ENCODE measurements around the gene ETFA. TPM values are rescaled to one million over a fixed set of nuclear protein-coding genes. Genes with fewer than 3 reads are reported as not detected.
A peak's percentile ranks its signal among the peaks of the same experiment; 100 is the strongest.
"Not testable (repeated sequence)": the region's sequence is repeated elsewhere in the genome, so short reads cannot be mapped to it uniquely, and the experiment has no call there.

ETFA gene
- total RNA-seq, 1 experiment from 2014 or later, result 147 TPM

DNA sequence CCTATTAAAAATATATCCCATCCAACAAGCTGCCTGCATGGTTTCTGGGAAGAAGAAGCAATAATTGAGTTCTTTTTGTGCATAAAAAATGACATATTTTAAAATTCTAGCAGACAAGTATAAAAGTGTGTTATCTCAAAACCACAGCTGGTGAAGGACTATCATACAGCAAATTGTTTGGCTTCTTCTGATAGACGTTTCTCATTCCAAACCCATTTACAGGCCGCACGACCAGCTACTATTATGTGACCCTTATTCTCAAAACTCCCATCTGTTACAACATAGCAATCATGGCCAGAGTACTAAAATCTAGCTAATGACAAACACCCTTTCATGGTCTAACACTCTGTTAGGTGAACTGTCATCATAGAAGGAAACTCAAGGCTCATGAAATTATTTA is 21.7 kb downstream of the ETFA start:
- no peaks in the 10 kb centered on the region for H3K27me3 ChIP-seq (ENCODE audit: control insufficient read depth, insufficient read depth, low read length)
- no peaks in the 10 kb centered on the region; the same call in none of the 2 replicates for H3K36me3 ChIP-seq (replicated peaks; ENCODE audit: control insufficient read depth, insufficient read depth, low read length)
- DNase-seq, result no peak
- no peak overlapping the region for H3K4me3 ChIP-seq (ENCODE audit: insufficient read depth, low read depth, low read length)

DNA sequence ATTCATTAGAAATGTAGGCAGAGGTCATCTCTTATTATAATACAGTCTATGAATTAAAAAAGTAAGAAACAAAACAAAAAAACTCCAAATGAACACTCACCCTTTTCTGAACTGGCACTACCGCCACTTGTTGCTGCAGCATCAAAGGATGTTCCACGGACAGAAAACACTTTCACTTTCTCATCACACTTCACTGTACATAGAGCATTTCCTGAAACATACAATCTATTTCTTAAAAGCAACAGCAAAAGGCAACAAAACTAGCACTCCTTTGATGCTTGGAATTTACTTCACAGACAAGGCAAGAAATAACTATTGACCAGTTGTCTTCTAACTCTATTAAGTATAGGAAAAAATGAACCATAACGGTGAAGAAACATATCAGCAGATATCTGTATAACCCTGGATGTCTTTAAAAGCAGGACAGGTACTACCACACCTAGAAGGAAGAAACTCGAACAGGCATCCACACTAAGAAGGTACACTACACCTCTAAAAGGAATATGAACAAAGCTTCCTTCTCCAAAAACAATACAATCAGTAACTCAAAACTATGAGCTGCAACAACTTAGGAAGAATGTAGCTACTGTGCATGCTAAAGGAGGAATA is 24.9 kb downstream of the ETFA start:
- no peak for DNase-seq
- Histone ChIP-seq H3K36me3 (replicated peaks; ENCODE audit: control insufficient read depth, insufficient read depth, low read length) (no peaks in the 10 kb centered on the region; the same call in none of the 2 replicates), H3K4me3 (ENCODE audit: insufficient read depth, low read depth, low read length) (no peak overlapping the region), H3K27me3 (ENCODE audit: control insufficient read depth, insufficient read depth, low read length) (no peaks in the 10 kb centered on the region)

DNA sequence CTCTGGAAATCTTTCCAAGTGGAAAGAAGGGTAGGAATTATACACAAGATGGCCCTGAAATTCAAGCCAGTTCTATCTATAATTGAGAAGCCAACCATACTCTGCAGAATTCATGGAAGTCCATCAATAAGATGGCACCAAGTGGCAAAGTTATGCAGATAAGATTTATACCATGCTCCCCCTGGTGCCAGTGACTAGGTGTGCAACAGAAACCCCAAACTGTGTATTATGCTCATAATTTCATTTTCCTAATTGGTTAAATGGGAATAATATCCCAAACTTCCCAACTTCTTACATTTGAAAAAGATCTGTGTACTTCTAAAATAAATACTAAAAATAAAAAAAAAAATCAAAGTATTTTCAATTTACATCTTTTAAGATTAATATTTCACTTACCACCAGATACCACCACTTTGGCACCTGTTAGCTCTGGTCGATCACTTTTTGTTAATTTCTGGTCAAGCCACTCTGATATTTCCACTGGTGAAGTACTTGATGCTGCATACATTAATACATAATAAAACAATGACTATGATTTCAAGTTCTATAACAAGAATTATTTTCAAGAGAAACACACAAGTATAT is 25.9 kb downstream of the ETFA start:
- DNase-seq, result no peak
- Histone ChIP-seq H3K36me3 (replicated peaks; ENCODE audit: control insufficient read depth, insufficient read depth, low read length) (no peaks in the 10 kb centered on the region; the same call in none of the 2 replicates), H3K4me3 (ENCODE audit: insufficient read depth, low read depth, low read length) (no peak overlapping the region), H3K27me3 (ENCODE audit: control insufficient read depth, insufficient read depth, low read length) (no peaks in the 10 kb centered on the region)

DNA sequence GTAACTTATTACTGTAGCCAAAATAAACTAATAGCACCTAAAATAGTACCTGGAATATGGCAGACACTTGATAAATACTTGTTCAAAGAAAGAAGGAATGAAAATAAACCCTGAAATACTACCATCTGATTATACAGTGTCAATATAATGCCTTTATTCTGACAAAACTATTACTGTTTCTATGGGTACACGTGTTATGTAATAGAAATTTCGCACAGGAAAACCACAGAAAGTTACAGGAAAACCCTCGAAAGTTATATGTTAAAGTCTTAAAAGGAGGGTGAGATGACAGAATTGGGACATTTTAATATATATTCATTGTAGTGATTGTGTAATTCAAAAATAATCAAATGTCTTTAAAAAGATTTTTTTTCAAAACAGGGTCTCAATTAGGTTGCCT is 28.8 kb downstream of the ETFA start:
- no peak for DNase-seq
- H3K27me3 ChIP-seq (ENCODE audit: control insufficient read depth, insufficient read depth, low read length), result no peaks in the 10 kb centered on the region
- H3K36me3 ChIP-seq (replicated peaks; ENCODE audit: control insufficient read depth, insufficient read depth, low read length), result no peaks in the 10 kb centered on the region; the same call in none of the 2 replicates
- no peak overlapping the region for H3K4me3 ChIP-seq (ENCODE audit: insufficient read depth, low read depth, low read length)

DNA sequence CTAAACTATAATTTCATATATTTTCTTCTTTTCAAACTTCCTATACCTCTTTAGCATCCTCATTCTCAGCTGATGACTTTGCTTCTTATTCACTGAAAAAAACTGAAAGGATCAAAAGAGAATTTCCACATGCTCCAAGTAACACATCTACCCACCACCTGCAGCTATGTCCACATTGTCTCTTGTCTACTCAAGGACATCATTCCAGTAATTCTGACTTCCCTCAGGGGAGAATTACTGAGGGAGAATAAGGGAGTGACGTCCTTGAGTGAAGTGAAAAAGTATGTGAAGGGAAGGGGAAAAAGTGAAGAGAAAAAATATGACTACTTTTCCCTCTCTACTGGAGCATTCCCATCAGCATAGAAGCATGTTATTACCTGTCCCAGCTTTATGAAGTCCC is 32.6 kb downstream of the ETFA start:
- Histone ChIP-seq H3K36me3 (replicated peaks; ENCODE audit: control insufficient read depth, insufficient read depth, low read length) (no peaks in the 10 kb centered on the region; the same call in 1 of the 2 replicates), H3K4me3 (ENCODE audit: insufficient read depth, low read depth, low read length) (no peak overlapping the region), H3K27me3 (ENCODE audit: control insufficient read depth, insufficient read depth, low read length) (no peaks in the 10 kb centered on the region)
- DNase-seq, result no peak

DNA sequence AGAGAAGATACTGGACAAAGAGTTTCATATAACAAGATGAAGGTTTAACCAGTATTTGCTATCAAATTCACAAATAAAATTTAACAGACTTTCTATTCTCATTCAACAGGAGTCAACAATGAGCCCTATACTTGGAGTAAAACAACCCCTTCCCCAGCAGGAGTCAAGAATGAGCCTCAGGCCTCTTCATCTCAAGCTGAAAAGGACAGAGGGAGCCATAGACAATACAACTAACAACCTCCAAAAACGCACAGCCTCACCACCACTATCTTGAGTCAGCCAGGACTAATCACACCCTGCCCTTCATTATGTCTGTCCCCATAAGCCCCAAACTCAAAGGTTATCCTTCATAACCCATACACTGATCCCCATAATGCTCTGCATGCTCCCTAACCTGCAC is 36.4 kb downstream of the ETFA start:
- no peaks in the 10 kb centered on the region for H3K27me3 ChIP-seq (ENCODE audit: control insufficient read depth, insufficient read depth, low read length)
- H3K36me3 ChIP-seq (replicated peaks; ENCODE audit: control insufficient read depth, insufficient read depth, low read length), result no peaks in the 10 kb centered on the region; the same call in 1 of the 2 replicates
- H3K4me3 ChIP-seq (ENCODE audit: insufficient read depth, low read depth, low read length), result no peak overlapping the region
- DNase-seq, result no peak

DNA sequence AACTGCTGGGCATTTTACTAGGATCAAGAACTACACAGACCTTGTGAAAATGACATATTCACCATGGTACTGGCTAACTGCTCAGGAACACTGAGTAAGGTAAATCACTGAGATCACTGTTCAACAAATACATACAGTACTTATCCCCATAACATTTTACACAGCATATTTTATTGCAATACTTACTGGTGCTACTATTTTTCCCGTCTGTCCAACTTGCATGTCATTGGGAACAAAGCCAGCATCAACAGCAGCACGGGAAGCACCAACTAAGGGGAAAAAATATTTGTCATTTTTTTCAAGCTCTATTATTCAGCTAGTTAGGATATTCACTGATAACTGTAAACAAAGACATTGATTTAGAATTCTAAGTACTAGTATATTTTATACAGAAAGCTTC is 37.0 kb downstream of the ETFA start:
- Histone ChIP-seq H3K36me3 (replicated peaks; ENCODE audit: control insufficient read depth, insufficient read depth, low read length) (no peaks in the 10 kb centered on the region; the same call in 1 of the 2 replicates), H3K27me3 (ENCODE audit: control insufficient read depth, insufficient read depth, low read length) (no peaks in the 10 kb centered on the region), H3K4me3 (ENCODE audit: insufficient read depth, low read depth, low read length) (no peak overlapping the region)
- no peak for DNase-seq

DNA sequence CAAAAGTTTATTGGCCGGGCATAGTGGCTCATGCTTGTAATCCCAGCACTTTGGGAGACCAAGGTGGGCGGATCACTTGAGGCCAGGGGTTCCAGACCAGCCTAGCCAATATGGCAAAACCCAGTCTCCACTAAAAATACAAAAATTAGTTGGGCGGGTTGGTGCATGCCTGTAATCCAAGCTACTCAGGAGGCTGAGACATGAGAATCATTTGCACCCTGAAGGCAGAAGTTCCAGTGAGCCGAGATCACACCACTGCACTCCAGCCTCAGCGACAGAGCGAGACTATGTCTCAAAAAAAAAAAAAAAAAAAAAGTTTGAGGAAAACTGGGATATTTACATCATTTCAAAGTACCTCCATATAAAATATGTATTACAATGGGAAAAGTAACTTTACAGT is 40.4 kb downstream of the ETFA start:
- no peak for DNase-seq
- Histone ChIP-seq H3K27me3 (ENCODE audit: control insufficient read depth, insufficient read depth, low read length) (no peaks in the 10 kb centered on the region), H3K4me3 (ENCODE audit: insufficient read depth, low read depth, low read length) (no peak overlapping the region), H3K36me3 (replicated peaks; ENCODE audit: control insufficient read depth, insufficient read depth, low read length) (no peaks in the 10 kb centered on the region; the same call in 1 of the 2 replicates)

DNA sequence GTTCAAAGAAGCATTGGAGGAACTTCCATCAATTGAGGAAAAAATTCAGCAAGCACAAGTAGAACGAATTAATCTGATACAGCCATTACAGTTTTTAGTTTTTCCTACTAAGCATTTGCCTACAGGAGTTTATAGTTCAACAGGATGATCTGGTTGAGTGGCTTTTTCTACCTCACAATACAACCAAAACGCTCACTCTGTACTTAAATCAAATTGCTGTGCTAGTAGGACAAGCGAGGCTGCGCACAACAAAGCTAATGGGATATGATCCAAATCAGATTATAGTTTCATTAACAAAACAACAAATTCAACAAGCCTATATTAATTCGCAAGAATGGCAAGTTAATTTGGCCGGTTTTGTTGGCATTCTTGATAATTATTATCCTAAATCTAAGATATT is 44.2 kb downstream of the ETFA start:
- H3K4me3 ChIP-seq (ENCODE audit: insufficient read depth, low read depth, low read length), result no peak overlapping the region
- no peaks in the 10 kb centered on the region for H3K27me3 ChIP-seq (ENCODE audit: control insufficient read depth, insufficient read depth, low read length)
- no peak for DNase-seq
- H3K36me3 ChIP-seq (replicated peaks; ENCODE audit: control insufficient read depth, insufficient read depth, low read length), result no peaks in the 10 kb centered on the region; the same call in none of the 2 replicates

DNA sequence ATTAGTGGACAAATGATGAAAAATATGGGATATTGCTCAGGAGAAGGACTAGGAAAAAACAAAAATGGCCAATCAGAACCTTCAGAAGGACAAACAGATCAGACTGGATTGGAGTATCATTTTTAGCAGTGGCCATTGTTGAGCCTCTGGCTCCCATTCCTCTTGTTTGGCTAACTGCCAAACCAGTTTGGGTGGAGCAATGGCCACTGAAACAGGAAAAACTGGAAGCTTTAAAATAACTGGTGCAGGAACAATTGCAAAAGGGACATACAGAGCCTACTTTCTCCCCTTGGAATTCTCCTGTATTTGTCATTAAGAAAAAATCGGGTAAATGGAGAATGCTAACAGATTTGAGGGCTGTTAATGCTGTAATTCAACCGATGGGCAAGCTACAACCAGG is 45.5 kb downstream of the ETFA start:
- H3K36me3 ChIP-seq (replicated peaks; ENCODE audit: control insufficient read depth, insufficient read depth, low read length); H3K27me3 ChIP-seq (ENCODE audit: control insufficient read depth, insufficient read depth, low read length); H3K4me3 ChIP-seq (ENCODE audit: insufficient read depth, low read depth, low read length); DNase-seq: not testable (repeated sequence)

DNA sequence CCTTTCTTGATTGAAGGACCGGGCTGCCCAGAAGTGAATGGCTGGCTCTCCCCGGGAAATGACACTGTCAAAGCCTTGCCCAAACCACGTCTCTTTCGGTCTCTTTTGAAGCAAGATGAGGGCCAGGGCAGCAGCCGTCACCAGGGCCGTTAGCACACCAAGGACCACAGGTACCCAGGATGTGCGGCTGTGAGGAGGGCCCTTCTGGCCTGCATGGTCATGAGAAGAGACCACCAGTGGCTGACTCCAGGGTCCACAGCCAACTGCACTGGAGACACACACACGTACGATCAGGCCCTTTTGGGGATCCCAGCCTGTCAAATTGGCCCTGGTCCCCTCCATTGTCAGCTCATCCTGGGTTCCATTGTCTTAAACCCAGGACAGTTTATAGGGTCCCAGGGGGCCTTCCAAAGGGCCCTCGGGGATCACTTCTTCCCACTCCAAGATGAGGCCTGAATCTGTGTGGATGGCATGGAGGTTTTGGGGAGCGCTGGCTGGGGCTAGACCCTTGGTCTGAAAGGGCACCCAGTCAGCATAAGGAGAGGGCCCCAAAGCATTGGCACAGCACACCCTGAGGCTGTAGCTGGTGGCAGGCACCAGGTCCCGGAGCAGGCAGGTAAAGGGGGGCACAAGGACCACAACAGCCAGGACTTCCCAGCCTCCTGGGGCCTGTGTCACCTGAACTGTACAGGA is 50.9 kb downstream of the ETFA start:
- no peak overlapping the region for H3K4me3 ChIP-seq (ENCODE audit: insufficient read depth, low read depth, low read length)
- H3K27me3 ChIP-seq (ENCODE audit: control insufficient read depth, insufficient read depth, low read length), result no peaks in the 10 kb centered on the region
- no peak for DNase-seq
- no peaks in the 10 kb centered on the region; the same call in none of the 2 replicates for H3K36me3 ChIP-seq (replicated peaks; ENCODE audit: control insufficient read depth, insufficient read depth, low read length)

DNA sequence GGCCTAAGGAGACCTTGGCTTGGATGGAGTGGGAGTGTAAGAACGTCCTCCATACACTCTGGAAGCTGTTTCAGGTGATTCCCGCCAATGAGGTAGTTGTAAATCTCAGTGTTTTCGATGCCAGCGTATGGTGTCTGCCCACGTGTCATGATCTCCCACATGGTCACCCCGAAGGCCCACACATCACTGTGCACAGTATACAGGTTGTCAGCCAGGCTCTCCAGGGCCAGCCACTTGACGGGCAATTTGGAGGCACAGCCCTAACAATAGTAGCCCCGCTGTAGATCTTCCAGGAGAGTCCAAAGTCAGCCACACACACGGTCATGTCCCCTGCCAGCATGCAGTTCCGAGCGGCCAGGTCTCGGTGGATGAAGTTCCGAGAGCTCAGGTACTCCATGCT is 51.9 kb downstream of the ETFA start:
- H3K36me3 ChIP-seq (replicated peaks; ENCODE audit: control insufficient read depth, insufficient read depth, low read length), result no peaks in the 10 kb centered on the region; the same call in none of the 2 replicates
- DNase-seq, result no peak
- H3K27me3 ChIP-seq (ENCODE audit: control insufficient read depth, insufficient read depth, low read length), result no peaks in the 10 kb centered on the region

DNA sequence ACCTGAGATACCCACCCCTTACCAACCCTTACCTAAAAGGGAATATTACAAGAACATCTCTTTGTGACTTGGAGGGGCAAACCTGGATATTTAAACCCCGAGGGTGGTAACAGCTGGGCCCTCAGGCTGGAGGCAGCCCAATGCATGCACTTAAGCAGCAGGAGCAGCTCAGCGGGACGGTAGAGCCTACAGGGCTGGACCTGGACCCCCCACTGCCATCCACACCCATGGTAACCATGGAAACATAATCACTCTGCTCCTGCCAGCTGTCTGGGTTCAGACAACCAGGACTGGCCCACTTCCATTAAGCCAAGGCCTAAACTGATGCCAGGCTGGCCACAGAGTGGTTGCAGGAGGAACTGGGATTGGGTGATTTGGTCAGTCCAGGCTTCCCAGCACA is 52.8 kb downstream of the ETFA start:
- no peak overlapping the region for H3K4me3 ChIP-seq (ENCODE audit: insufficient read depth, low read depth, low read length)
- DNase-seq, result no peak
- no peaks in the 10 kb centered on the region for H3K27me3 ChIP-seq (ENCODE audit: control insufficient read depth, insufficient read depth, low read length)
- no peaks in the 10 kb centered on the region; the same call in none of the 2 replicates for H3K36me3 ChIP-seq (replicated peaks; ENCODE audit: control insufficient read depth, insufficient read depth, low read length)

More for the DNA sequence above, 51.9 kb downstream of the ETFA start:
- H3K4me3 ChIP-seq (ENCODE audit: insufficient read depth, low read depth, low read length), result no peak overlapping the region

DNA sequence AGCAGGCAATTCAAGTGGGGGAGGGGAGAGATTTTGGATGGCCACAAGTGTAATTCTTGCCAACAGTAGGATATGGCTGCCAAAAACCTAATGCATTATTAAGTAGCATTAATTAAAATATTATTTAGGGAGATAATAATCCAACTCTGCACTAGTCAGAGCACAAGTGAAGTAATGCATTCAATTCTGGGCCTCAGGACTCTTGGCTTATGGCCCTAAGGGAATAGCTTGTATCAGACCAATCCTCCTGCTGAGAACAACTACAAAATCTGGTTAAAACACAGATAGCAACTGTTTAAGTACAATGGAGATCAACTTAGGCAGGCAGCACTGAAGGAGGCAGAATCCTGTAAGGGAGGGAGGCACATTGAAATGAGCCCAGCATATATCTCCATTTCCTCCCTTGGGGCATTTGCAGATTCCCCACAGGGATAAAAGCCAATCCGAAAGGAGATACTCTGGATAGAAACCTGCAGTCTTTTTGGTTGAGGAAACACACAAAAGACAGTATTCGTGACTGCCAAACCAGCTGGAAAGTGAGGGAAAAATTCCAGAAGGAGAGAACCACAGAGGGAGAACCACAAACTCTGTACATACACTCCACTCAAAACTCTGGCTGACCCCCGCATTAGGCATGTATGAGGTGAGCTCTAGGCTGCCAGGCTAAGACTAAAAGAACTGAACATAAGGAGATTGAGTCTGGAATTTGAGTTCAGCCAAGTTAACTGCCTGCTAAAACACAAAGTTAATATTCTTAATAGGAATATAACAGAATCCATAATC is 57.4 kb downstream of the ETFA start:
- peak; percentile 61 for DNase-seq
- H3K27me3 ChIP-seq (ENCODE audit: control insufficient read depth, insufficient read depth, low read length), result no peaks in the 10 kb centered on the region
- H3K4me3 ChIP-seq (ENCODE audit: insufficient read depth, low read depth, low read length), result no peak overlapping the region
- H3K36me3 ChIP-seq (replicated peaks; ENCODE audit: control insufficient read depth, insufficient read depth, low read length), result no peaks in the 10 kb centered on the region; the same call in 1 of the 2 replicates

Measured in H7 (cell line).